HUES6 (cell line): ENCODE results near the gene MTG2.
A peak's percentile ranks its signal among the peaks of the same experiment; 100 is the strongest.

Experiments
- H3K27ac ChIP-seq: 2 replicates; pipeline ENCODE4 v1.7.0; 2013; ENCODE audit warnings: low read depth, mild to moderate bottlenecking, low read length, inconsistent platforms
- H3K27me3 ChIP-seq: 2 replicates; pipeline ENCODE4 v1.6.1; 2013; ENCODE audit warnings: low read length; ENCODE audit not compliant: control insufficient read depth, insufficient read depth
- H3K36me3 ChIP-seq: 2 replicates; pipeline ENCODE4 v1.6.1; 2013; ENCODE audit warnings: low read length; ENCODE audit not compliant: control insufficient read depth, insufficient read depth
- H3K4me1 ChIP-seq: 2 replicates; pipeline ENCODE4 v1.6.1; 2013; ENCODE audit warnings: low read length; ENCODE audit not compliant: control insufficient read depth, insufficient read depth
- H3K4me3 ChIP-seq: 2 replicates; pipeline ENCODE4 v1.5.1; 2013; ENCODE audit warnings: low read depth, low read length
- H3K9ac ChIP-seq: one replicate; pipeline ENCODE4 v1.6.1; 2013; ENCODE audit warnings: mild to moderate bottlenecking, low read length
- H3K9me3 ChIP-seq: 2 replicates; pipeline ENCODE4 v1.6.1; 2013; ENCODE audit warnings: low read depth, low read length; ENCODE audit not compliant: control insufficient read depth, insufficient read depth

MTG2 gene

DNA sequence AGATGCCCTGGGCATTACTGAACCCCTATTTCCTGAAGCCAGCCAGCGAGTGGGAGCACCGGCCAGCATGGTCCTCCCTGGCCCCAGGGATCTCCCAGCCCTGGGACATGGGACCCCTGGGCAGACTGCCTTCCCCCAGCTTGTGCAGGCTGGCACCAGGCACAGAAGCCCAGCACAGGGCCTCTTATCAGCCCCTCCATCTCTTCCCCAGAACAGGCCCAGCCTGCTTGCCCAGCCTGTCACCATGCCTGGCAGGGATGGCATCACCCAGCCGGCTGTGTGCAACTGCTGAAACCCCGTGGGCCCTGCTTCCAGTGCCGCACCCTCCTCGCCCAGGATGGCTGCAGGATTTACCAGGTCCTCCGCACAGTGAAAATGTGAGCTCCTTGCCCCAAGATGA, 49.4 kb downstream of the MTG2 start:
- no peak overlapping the region for H3K4me3 ChIP-seq
- H3K9me3 ChIP-seq = no peaks in the 10 kb centered on the region
- H3K4me1 ChIP-seq = 0 out of 2 replicates have a peak, but pooled peaks cover 3% of the 10 kb centered on the region
- H3K36me3 ChIP-seq = no peaks in the 10 kb centered on the region
- H3K27me3 ChIP-seq = peaks cover 9% of the 10 kb centered on the region; the same call in 1 of the 2 replicates
- no peak overlapping the region for H3K9ac ChIP-seq
- H3K27ac ChIP-seq = no peak overlapping the region

DNA sequence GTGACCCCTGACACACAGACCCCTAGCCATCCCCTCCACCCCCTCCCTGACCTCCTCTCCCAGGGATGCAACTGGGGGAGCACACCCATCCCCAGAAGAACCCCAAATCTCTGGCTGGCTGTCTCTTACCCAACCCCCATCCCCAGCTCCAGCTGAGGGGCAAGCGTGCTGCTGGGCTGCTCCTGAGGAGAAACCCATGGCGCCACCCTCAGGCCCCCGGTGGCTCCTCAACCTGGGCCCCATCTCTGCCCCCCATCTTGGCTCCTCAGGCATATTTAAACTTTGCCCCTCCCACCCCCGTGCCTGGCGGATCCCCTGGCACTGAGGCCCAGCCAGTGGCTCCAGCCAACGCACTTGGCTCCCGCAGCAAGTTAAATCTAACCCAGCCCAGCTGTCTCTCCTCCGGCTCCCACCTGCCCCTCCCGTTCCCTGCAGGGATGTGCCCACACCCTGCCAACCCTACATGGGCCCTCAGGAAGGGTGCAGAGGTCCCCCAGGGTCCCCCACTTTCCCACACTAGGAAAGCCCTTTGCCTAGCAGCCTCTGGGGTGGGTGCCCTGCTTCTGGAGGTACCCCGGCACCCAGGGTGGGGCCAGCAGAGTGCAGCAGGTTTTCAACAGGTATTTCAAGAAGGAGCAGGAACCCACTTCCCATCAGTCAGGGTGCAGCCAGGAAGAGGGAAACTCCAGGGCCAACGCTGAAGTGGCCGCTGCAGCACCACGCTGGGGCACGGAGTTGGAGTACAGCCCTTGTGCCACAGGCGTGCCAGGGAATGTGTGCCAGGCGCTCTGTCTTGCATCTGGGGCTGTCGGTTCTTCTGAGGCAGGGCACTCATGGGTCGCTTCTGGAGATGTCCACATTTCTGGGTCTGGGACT, 50.2 kb downstream of the MTG2 start:
- no peak overlapping the region for H3K9ac ChIP-seq
- no peaks in the 10 kb centered on the region for H3K9me3 ChIP-seq
- no peaks in the 10 kb centered on the region for H3K36me3 ChIP-seq
- H3K4me3 ChIP-seq = no peak overlapping the region
- H3K4me1 ChIP-seq = peaks cover 7% of the 10 kb centered on the region; the same call in 1 of the 2 replicates
- H3K27ac ChIP-seq = no peak overlapping the region
- peaks cover 9% of the 10 kb centered on the region; the same call in 1 of the 2 replicates for H3K27me3 ChIP-seq

DNA sequence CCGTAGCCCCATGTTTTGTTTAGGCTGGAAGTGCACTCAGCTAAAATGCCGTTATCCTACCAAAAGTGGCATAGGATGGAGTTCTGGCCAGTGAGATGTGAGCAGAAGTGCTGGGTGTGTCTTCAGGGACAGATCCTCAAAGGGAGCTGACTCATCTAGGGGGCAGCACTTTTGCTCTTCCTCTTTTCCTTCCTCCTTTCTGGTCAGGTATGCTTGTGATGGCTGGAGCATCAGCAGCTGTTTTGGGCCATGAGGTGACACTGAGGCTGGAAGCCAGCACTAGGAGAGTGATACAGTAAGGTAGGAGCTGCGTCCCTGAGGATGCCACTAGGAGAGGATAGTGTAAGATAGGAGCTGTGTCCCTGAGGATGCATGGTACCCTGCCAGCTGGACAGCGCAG, 50.9 kb downstream of the MTG2 start:
- H3K4me1 ChIP-seq = peaks cover 7% of the 10 kb centered on the region; the same call in 1 of the 2 replicates
- H3K36me3 ChIP-seq = no peaks in the 10 kb centered on the region
- H3K4me3 ChIP-seq = no peak overlapping the region
- no peak overlapping the region for H3K27ac ChIP-seq
- H3K9me3 ChIP-seq = no peaks in the 10 kb centered on the region
- peaks cover 9% of the 10 kb centered on the region; the same call in 1 of the 2 replicates for H3K27me3 ChIP-seq
- no peak overlapping the region for H3K9ac ChIP-seq

DNA sequence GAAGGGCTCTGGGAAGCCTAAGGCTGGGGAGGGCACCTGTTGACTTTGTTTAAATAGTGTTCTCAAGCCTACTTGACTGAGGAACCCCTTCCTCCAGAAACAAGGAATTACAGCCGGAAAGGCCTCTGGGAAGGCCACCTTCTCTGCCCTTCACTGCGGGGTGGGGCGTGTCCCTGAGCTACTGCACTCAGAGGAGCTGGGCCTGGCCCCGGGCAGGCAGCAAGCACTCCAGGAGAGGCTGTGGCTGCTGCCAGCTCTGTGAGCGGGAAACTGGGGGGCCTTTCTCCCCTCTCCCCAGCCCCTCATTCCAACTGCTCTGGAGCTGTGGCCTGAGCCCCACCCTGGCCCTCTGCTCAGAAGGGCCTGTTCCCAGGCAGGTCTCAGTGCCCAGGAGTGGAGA, 51.5 kb downstream of the MTG2 start:
- Histone ChIP-seq H3K4me1 (peaks cover 11% of the 10 kb centered on the region), H3K27ac (no peak overlapping the region), H3K9ac (no peak overlapping the region), H3K27me3 (peaks cover 9% of the 10 kb centered on the region; the same call in 1 of the 2 replicates), H3K36me3 (no peaks in the 10 kb centered on the region), H3K4me3 (no peak overlapping the region), H3K9me3 (no peaks in the 10 kb centered on the region)

DNA sequence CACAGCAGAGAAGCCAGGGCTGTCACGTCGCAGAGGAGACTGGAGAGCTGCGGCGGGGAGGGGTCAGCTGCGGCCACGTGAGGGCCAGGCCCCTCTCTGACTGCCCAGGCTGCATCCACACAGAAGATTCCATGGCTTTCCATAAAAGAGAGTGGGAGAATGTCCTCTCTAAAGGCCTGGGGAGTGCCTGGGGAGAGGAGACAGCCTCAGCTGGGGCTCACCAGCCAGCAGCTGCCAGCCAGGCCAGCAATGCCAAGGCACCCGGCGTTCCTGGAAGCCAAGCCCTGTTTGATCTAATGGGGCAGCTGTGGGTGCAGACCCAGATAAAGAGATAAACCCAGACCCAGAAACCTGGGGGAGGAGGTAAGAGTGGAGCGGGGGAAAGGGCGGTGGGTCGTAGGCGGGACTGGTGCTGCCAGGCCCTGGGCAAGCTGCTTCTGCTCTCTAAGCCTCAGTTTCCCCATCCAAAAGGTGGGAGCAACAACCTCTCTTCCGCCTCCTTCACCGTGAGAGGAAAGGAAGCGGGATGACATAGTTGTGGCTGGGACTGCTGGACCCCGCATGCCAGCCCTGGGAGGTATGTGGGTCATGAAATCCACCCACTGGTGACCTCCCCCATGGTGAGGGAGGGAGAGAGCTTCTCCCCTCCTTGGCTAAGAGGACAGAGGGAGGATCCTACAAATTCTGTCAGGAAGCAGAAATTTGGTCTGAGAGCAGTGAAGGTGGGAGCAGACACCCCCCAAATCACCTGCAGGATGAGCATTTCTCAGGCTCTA, 52.4 kb downstream of the MTG2 start:
- Histone ChIP-seq H3K9ac (no peak overlapping the region), H3K36me3 (no peaks in the 10 kb centered on the region), H3K27ac (no peak overlapping the region), H3K4me3 (no peak overlapping the region), H3K9me3 (no peaks in the 10 kb centered on the region), H3K4me1 (peaks cover 15% of the 10 kb centered on the region), H3K27me3 (peaks cover 9% of the 10 kb centered on the region; the same call in 1 of the 2 replicates)

DNA sequence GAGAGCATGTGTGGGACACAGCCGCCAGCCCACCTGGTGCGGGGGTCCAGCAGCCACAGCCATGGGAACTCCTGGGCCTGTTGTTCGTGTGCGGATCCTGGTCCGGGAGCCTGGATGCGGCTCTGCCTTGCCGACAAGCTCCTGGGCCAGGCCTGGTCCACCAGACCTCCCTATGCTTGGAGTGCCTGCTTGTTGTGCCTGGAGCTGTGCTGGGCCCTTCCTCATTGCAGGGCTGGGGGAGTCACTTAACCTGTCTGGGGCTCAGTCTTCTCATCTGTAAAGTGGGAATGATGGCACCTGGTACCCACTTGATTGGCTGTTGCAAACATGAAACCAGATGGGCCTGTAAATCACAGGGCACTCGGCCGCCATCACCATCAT, 52.9 kb downstream of the MTG2 start:
- Histone ChIP-seq H3K27ac (no peak overlapping the region), H3K9ac (no peak overlapping the region), H3K36me3 (no peaks in the 10 kb centered on the region), H3K27me3 (peaks cover 9% of the 10 kb centered on the region; the same call in 1 of the 2 replicates), H3K9me3 (no peaks in the 10 kb centered on the region), H3K4me1 (peaks cover 15% of the 10 kb centered on the region), H3K4me3 (no peak overlapping the region)

DNA sequence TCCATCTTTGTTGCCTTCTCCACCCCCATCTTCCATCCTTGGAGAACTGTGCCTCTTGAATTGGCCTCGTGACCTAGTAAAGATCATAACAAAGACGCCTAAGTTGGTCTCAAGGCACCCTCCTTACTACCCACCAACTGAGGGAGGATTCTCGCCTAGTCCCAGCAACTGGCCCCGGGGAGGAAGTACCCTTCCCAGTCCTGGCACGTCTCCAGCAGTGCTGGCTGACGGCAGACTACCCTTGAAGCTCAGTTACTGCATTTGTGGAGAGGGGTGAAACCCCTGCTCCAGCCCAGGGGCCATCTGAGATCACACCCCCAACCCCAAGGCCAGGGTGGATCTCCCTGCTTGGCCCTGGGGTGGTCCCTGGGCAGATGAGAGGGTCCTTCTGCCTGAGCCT, 53.4 kb downstream of the MTG2 start:
- H3K36me3 ChIP-seq = no peaks in the 10 kb centered on the region
- peaks cover 5% of the 10 kb centered on the region; the same call in 1 of the 2 replicates for H3K27me3 ChIP-seq
- no peaks in the 10 kb centered on the region for H3K9me3 ChIP-seq
- H3K4me3 ChIP-seq = no peak overlapping the region
- no peak overlapping the region for H3K27ac ChIP-seq
- peaks cover 15% of the 10 kb centered on the region for H3K4me1 ChIP-seq
- H3K9ac ChIP-seq = no peak overlapping the region

DNA sequence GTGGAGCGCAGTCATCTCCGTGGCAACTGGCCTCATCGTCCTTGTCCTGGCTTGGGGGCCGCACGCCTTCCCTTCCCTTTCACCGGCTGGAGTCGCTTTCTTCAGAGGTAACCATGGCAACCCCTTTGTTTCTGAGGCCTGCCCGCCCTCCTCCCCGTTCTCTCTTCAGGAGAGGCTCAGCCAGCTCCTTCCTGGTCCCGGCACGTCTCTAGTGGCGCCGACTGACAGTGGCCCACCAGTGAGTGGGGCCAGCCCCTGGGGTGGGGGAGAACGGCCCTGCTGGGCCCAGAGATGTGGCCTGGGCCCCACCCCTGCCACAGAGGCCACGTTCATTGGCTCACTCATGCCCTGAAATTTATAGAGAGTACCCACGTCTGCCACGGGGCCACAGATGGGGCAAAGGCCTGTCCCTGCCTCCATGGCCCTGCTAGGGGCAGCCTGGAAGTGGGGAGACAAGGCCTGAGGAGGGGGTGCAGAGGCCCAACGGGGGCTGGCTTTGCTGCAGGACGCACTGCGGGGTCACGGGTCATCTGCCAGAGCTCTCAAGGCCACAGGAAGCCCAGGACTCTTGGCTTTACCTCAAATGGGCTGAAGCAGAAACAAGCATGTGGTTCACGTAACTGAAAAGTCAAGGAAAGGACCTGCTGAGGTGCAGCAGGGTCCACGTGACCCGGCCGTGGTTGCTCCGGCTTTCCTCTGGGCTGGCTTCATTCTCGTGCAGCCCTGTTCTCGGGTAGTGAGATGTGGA, 54.1 kb downstream of the MTG2 start:
- H3K9ac ChIP-seq = no peak overlapping the region
- no peaks in the 10 kb centered on the region for H3K27me3 ChIP-seq
- H3K9me3 ChIP-seq = no peaks in the 10 kb centered on the region
- H3K36me3 ChIP-seq = peaks cover 3% of the 10 kb centered on the region; the same call in 1 of the 2 replicates
- no peak overlapping the region for H3K27ac ChIP-seq
- H3K4me1 ChIP-seq = peaks cover 15% of the 10 kb centered on the region
- no peak overlapping the region for H3K4me3 ChIP-seq

DNA sequence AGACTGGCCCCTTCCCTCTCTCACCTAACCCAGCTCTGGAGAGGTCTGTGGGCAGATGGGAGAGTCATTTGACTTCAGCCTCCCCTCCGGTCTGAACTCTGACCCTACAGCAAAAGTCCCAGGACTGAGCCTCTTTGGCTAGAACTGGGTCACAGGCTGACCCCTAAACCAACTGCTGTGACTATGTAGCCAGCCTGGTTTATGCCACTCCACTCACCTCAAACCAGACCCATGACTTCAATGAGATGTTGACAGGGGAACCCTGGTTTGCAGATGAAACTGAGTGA, 54.6 kb downstream of the MTG2 start:
- Histone ChIP-seq H3K4me1 (peaks cover 15% of the 10 kb centered on the region), H3K36me3 (peaks cover 7% of the 10 kb centered on the region; the same call in 1 of the 2 replicates), H3K27me3 (no peaks in the 10 kb centered on the region), H3K4me3 (peak overlapping the region; percentile 51; the same call in 1 of the 2 replicates), H3K27ac (no peak overlapping the region), H3K9ac (no peak overlapping the region), H3K9me3 (no peaks in the 10 kb centered on the region)

DNA sequence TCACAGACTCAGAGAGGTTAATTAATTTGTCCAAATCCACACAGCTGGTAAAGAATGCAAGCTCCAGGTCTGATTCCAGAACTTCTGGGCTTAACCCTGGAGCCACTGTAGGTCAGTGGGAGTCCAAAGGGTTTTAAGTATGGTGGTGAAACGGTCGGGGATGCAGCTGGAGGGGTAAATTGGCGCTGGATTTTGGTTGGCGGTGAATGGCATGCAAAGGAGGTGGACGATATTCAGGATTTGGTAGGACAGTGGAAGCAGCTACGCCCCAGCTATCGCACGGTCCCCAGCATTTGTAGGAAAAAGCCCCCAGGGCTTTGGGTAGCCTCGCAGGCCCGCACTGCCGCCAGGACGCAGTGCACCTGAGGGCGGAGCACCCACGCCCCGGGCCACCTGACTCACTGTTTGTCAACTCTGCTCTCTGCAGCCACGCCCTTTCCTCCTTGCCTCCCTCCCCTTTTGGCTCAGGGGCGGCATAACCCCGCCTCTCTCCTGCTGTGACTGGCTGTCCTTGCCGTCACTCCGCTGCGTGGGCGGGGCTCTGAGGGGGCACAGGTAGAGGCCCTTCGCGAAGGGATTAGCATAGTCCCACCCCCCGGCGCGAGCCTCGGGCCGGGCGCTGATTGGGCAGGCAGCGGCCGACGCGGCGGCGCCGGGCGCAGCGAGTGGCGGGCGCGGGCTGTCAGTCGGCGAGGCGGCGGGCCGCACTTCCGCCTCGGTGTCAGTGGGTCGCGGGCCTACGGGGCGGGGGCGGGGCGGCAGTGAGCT, 55.2 kb downstream of the MTG2 start, which contains the start of gene OSBPL2:
TSS of gene OSBPL2 (plus strand) at position 721 of the 768 bp plus-strand sequence. CDS start 17,664 bp downstream, outside the sequence.
- Histone ChIP-seq H3K4me1 (peaks cover 17% of the 10 kb centered on the region), H3K27me3 (no peaks in the 10 kb centered on the region), H3K36me3 (peaks cover 12% of the 10 kb centered on the region; the same call in 1 of the 2 replicates), H3K9ac (peak within 1 kb of the TSS; percentile 75), H3K9me3 (no peaks in the 10 kb centered on the region), H3K27ac (no peak within 1 kb of the TSS; the same call in 1 of the 2 replicates), H3K4me3 (peak within 1 kb of the TSS; percentile 87)
